H9 (cell line): ENCODE measurements around the gene NALCN. TPM values are rescaled to one million over a fixed set of nuclear protein-coding genes. Genes with fewer than 3 reads are reported as not detected.

ENCODE experiments used
- DNase-seq: peaks from one replicate; pipeline ENCODE4 v3.0.0-alpha.2; 2017
- H2AFZ ChIP-seq: one replicate; pipeline ENCODE4 v1.6.1; 2013; ENCODE audit warnings: mild to moderate bottlenecking, low read length, control low read depth, moderate library complexity
- H2AK5ac ChIP-seq: 2 replicates; pipeline ENCODE4 v1.6.1; 2013; ENCODE audit warnings: low read length, control low read depth, mixed read lengths; ENCODE audit not compliant: insufficient read length
- H2BK120ac ChIP-seq: one replicate; pipeline ENCODE4 v1.6.1; 2013; ENCODE audit warnings: low read depth, mild to moderate bottlenecking, low read length, control low read depth, inconsistent platforms; ENCODE audit not compliant: poor library complexity, severe bottlenecking
- H2BK12ac ChIP-seq: 2 replicates; pipeline ENCODE4 v1.6.1; 2013; ENCODE audit warnings: low read length, control low read depth, mixed read lengths, low read depth; ENCODE audit not compliant: insufficient read length
- H2BK15ac ChIP-seq: 2 replicates; pipeline ENCODE4 v1.6.1; 2013; ENCODE audit warnings: low read depth, low read length, control low read depth
- H2BK20ac ChIP-seq: one replicate; pipeline ENCODE4 v1.6.1; 2013; ENCODE audit warnings: low read depth, mild to moderate bottlenecking, low read length, control low read depth, inconsistent platforms; ENCODE audit not compliant: poor library complexity, severe bottlenecking
- H2BK5ac ChIP-seq: 2 replicates; pipeline ENCODE4 v1.6.1; 2013; ENCODE audit warnings: low read length, control low read depth, mixed read lengths; ENCODE audit not compliant: insufficient read length
- H3K14ac ChIP-seq: 2 replicates; pipeline ENCODE4 v1.6.1; 2013; ENCODE audit warnings: low read length, control low read depth; ENCODE audit not compliant: insufficient read depth
- H3K18ac ChIP-seq: 2 replicates; pipeline ENCODE4 v1.6.1; 2013; ENCODE audit warnings: low read depth, mild to moderate bottlenecking, mixed read lengths, low read length, control low read depth; ENCODE audit not compliant: insufficient read length
- H3K23ac ChIP-seq: 2 replicates; pipeline ENCODE4 v1.6.1; 2013; ENCODE audit warnings: low read length, control low read depth, mixed read lengths, low read depth; ENCODE audit not compliant: insufficient read length
- H3K23me2 ChIP-seq: 2 replicates; pipeline ENCODE4 v1.6.1; 2013; ENCODE audit warnings: low read depth, mild to moderate bottlenecking, mixed read lengths, low read length, control low read depth; ENCODE audit not compliant: insufficient read length, poor library complexity, severe bottlenecking
- H3K27ac ChIP-seq: 2 replicates; pipeline ENCODE4 v1.5.1; 2013; ENCODE audit warnings: low read length, control low read depth, mixed read lengths, low read depth; ENCODE audit not compliant: insufficient read length
- H3K27me3 ChIP-seq: 2 replicates; pipeline ENCODE4 v1.6.1; 2013; ENCODE audit warnings: low read length, control low read depth, inconsistent platforms; ENCODE audit not compliant: insufficient read depth
- H3K4ac ChIP-seq: 2 replicates; pipeline ENCODE4 v1.6.1; 2013; ENCODE audit warnings: low read depth, mild to moderate bottlenecking, control low read depth, inconsistent platforms, low read length, moderate library complexity
- H3K4me1 ChIP-seq: 2 replicates; pipeline ENCODE4 v1.6.1; 2013; ENCODE audit warnings: low read length, control low read depth, inconsistent platforms; ENCODE audit not compliant: insufficient read depth
- H3K4me2 ChIP-seq: 2 replicates; pipeline ENCODE4 v1.6.1; 2013; ENCODE audit warnings: low read length, control low read depth, mixed read lengths; ENCODE audit not compliant: insufficient read length, insufficient read depth
- H3K56ac ChIP-seq: 2 replicates; pipeline ENCODE4 v1.6.1; 2013; ENCODE audit warnings: low read depth, mild to moderate bottlenecking, mixed read lengths, low read length, control low read depth; ENCODE audit not compliant: insufficient read length
- H3K79me1 ChIP-seq: 2 replicates; pipeline ENCODE4 v1.6.1; 2013; ENCODE audit warnings: low read depth, mild to moderate bottlenecking, moderate library complexity, low read length, control low read depth, inconsistent platforms; ENCODE audit not compliant: insufficient read depth, poor library complexity, severe bottlenecking
- H3K79me2 ChIP-seq: 2 replicates; pipeline ENCODE4 v1.6.1; 2013; ENCODE audit warnings: low read length, control low read depth, inconsistent platforms; ENCODE audit not compliant: insufficient read depth
- H3K9ac ChIP-seq: 2 replicates; pipeline ENCODE4 v1.6.1; 2013; ENCODE audit warnings: low read length, control low read depth, mixed read lengths; ENCODE audit not compliant: insufficient read length; ENCODE audit errors: extremely low read depth
- H3K9me3 ChIP-seq: one replicate; pipeline ENCODE4 v1.6.1; 2013; ENCODE audit warnings: low read depth, low read length, inconsistent platforms; ENCODE audit not compliant: control insufficient read depth
- H3T11ph ChIP-seq: one replicate; pipeline ENCODE4 v1.6.1; 2013; ENCODE audit warnings: mild to moderate bottlenecking, low read length, control low read depth, inconsistent platforms
- H4K20me1 ChIP-seq: one replicate; pipeline ENCODE4 v1.6.1; 2013; ENCODE audit not compliant: control insufficient read depth, insufficient read length, insufficient read depth
- H4K5ac ChIP-seq: 2 replicates; pipeline ENCODE4 v1.6.1; 2013; ENCODE audit warnings: low read depth, mild to moderate bottlenecking, mixed read lengths, low read length, control low read depth; ENCODE audit not compliant: insufficient read length
- H4K8ac ChIP-seq: replicated peaks from 2 replicates; pipeline ENCODE4 v1.6.1; 2013; ENCODE audit warnings: low read length, control low read depth, mixed read lengths, low read depth; ENCODE audit not compliant: insufficient read length
- H4K91ac ChIP-seq: 2 replicates; pipeline ENCODE4 v1.6.1; 2013; ENCODE audit warnings: low read depth, mild to moderate bottlenecking, moderate library complexity, mixed read lengths, low read length, control low read depth; ENCODE audit not compliant: insufficient read length
- H3K27ac Mint-ChIP-seq, 3 experiments: 2 replicates in 2 of 3; 3 replicates in 1 of 3; pipeline ENCODE4 v1.8.0; 2020 to 2021; ENCODE audit warnings: mixed read lengths in 3 of 3, mild to moderate bottlenecking in 1 of 3, moderate library complexity in 1 of 3
- H3K27me3 Mint-ChIP-seq: 2 replicates; pipeline ENCODE4 v1.8.0; 2021; ENCODE audit warnings: low read depth, mild to moderate bottlenecking, moderate library complexity, mixed read lengths
- H3K36me3 Mint-ChIP-seq, 3 experiments: 2 replicates in 2 of 3; 3 replicates in 1 of 3; pipeline ENCODE4 v1.8.0; 2020 to 2021; ENCODE audit warnings: low read depth in 3 of 3, mixed read lengths in 3 of 3; ENCODE audit not compliant: insufficient read depth in 1 of 3
- H3K4me1 Mint-ChIP-seq, 2 experiments: 2 replicates each; pipeline ENCODE4 v1.8.0; 2020; ENCODE audit warnings: mixed read lengths in 2 of 2
- H3K4me3 Mint-ChIP-seq, 2 experiments: 2 replicates in 1 of 2; 3 replicates in 1 of 2; pipeline ENCODE4 v1.8.0; 2020 to 2021; ENCODE audit warnings: mild to moderate bottlenecking in 2 of 2, mixed read lengths in 2 of 2, moderate library complexity in 1 of 2
- H3K9me3 Mint-ChIP-seq, 2 experiments: 2 replicates in 1 of 2; 3 replicates in 1 of 2; pipeline ENCODE4 v1.8.0; 2020; ENCODE audit warnings: mild to moderate bottlenecking in 2 of 2, mixed read lengths in 2 of 2, moderate library complexity in 1 of 2
- CTCF ChIP-seq: fragments of 200-600 bp; sonication (generic); conservative IDR thresholded peaks from 3 replicates; pipeline ENCODE4 v1.8.0; 2021; ENCODE audit warnings: antibody characterized with exemption, mild to moderate bottlenecking
- WGBS: extraction: QIAGEN DNeasy Blood & Tissue Kit; methylation state at CpG from one replicate; pipeline ENCODE4 v1.1.7; 2013; ENCODE audit warnings: missing lambda C conversion rate, low lambda C conversion rate, mixed read lengths; ENCODE audit not compliant: insufficient read length; ENCODE audit errors: extremely low coverage; 5-methylcytosine and 5-hydroxymethylcytosine counted together
- total RNA-seq: library from RNA; stranded (reverse); gene quantifications from 2 replicates; pipeline ENCODE4 v1.2.1, GENCODE V29; 2021

The NALCN gene
- total RNA-seq, 1 experiment from 2014 or later: 0.09 TPM

GRCh38 chr13:101017123-101017872, 399.0 kb downstream of the NALCN start:
- H3K14ac ChIP-seq: no peak overlapping the region
- peaks cover 4% of the 10 kb centered on the region in 2 experiments for H3K4me1 Mint-ChIP-seq
- H3K9me3 Mint-ChIP-seq: no peaks in the 10 kb centered on the region
- H3K4me1 ChIP-seq: no peaks in the 10 kb centered on the region
- H2BK5ac ChIP-seq: no peak overlapping the region
- H3T11ph ChIP-seq: no peak overlapping the region
- H3K27me3 ChIP-seq: no peaks in the 10 kb centered on the region
- H3K79me1 ChIP-seq: no peaks in the 10 kb centered on the region
- no peak overlapping the region for H3K18ac ChIP-seq
- H2BK20ac ChIP-seq: no peak overlapping the region
- no peak for DNase-seq
- no peaks in the 10 kb centered on the region for H3K27me3 Mint-ChIP-seq
- TF ChIP-seq CTCF: no peak
- no peaks in the 10 kb centered on the region for H4K20me1 ChIP-seq
- H4K5ac ChIP-seq: no peak overlapping the region
- no peak overlapping the region for H3K9ac ChIP-seq
- no peak overlapping the region for H3K27ac Mint-ChIP-seq
- no peak overlapping the region for H2BK120ac ChIP-seq
- no peak overlapping the region for H3K4ac ChIP-seq
- H3K9me3 ChIP-seq: no peaks in the 10 kb centered on the region
- H2BK15ac ChIP-seq: no peak overlapping the region
- H3K36me3 Mint-ChIP-seq: peaks cover 0 to 4% (median 0%) of the 10 kb centered on the region in 3 experiments; a peak in 2 of 7 replicates
- no CpG with 5 or more reads among the region's 8 CpGs for WGBS
- H2AK5ac ChIP-seq: no peak overlapping the region
- H3K4me3 Mint-ChIP-seq: no peak overlapping the region
- H3K56ac ChIP-seq: no peak overlapping the region
- H2BK12ac ChIP-seq: no peak overlapping the region
- H3K23me2 ChIP-seq: no peaks in the 10 kb centered on the region
- H3K4me2 ChIP-seq: no peak overlapping the region
- H4K91ac ChIP-seq: no peak overlapping the region
- no peak overlapping the region for H3K23ac ChIP-seq
- H3K79me2 ChIP-seq: no peaks in the 10 kb centered on the region
- no peak overlapping the region for H4K8ac ChIP-seq
- no peak overlapping the region for H2AFZ ChIP-seq
- H3K27ac ChIP-seq: no peak overlapping the region
